Neural cell (in vitro differentiated cells): ENCODE measurements around the gene YPEL1. TPM values are rescaled to one million over a fixed set of nuclear protein-coding genes. Genes with fewer than 3 reads are reported as not detected.

Experiments used
- H2AFZ ChIP-seq: fragments of 200-600, 300-800 bp; sonication (generic), shearing (Covaris generic); 2 replicates; pipeline ENCODE4 v1.6.0; 2014; ENCODE audit warnings: low read depth, mild to moderate bottlenecking, antibody characterized with exemption, low read length, moderate library complexity
- H3F3A ChIP-seq: fragments of 200-600 bp; shearing (Covaris generic); 2 replicates; pipeline ENCODE4 v1.6.1; 2016; ENCODE audit warnings: mild to moderate bottlenecking, moderate library complexity, mixed read lengths, antibody characterized with exemption, low read length; ENCODE audit not compliant: insufficient read depth, poor library complexity, severe bottlenecking
- H3K27ac ChIP-seq: fragments of 200-600, 300-800 bp; sonication (generic), shearing (Covaris generic); 2 replicates; pipeline ENCODE4 v1.5.1; 2014; ENCODE audit warnings: mild to moderate bottlenecking, low read length, moderate library complexity
- H3K27me3 ChIP-seq: fragments of 300-800, 200-600 bp; sonication (generic), shearing (Covaris generic); 2 replicates; pipeline ENCODE4 v1.6.0; 2014; ENCODE audit warnings: mild to moderate bottlenecking, low read depth, low read length, moderate library complexity; ENCODE audit not compliant: insufficient read depth
- H3K36me3 ChIP-seq: fragments of 300-800, 200-600 bp; sonication (generic), shearing (Covaris generic); 2 replicates; pipeline ENCODE4 v1.5.1; 2014; ENCODE audit warnings: mild to moderate bottlenecking, antibody characterized with exemption, low read length, moderate library complexity; ENCODE audit not compliant: insufficient read depth
- H3K4me2 ChIP-seq: fragments of 300-800, 200-600 bp; sonication (generic), shearing (Covaris generic); 2 replicates; pipeline ENCODE4 v1.6.0; 2014; ENCODE audit warnings: mild to moderate bottlenecking, low read length
- H3K4me3 ChIP-seq: fragments of 300-800, 200-600 bp; sonication (generic), shearing (Covaris generic); 2 replicates; pipeline ENCODE4 v1.5.1; 2014; ENCODE audit warnings: mild to moderate bottlenecking, low read length, moderate library complexity
- H3K79me2 ChIP-seq: fragments of 200-600 bp; shearing (Covaris generic); replicated peaks from 2 replicates; pipeline ENCODE4 v1.6.0; 2014; ENCODE audit warnings: mild to moderate bottlenecking, low read length, moderate library complexity; ENCODE audit not compliant: insufficient read depth
- H3K9ac ChIP-seq: fragments of 300-800, 200-600 bp; sonication (generic), shearing (Covaris generic); 2 replicates; pipeline ENCODE4 v1.6.1; 2016; ENCODE audit warnings: mild to moderate bottlenecking, low read length, mixed read lengths
- H3K9me2 ChIP-seq: fragments of 200-600 bp; shearing (Covaris generic); 2 replicates; pipeline ENCODE4 v1.6.1; 2016; ENCODE audit warnings: mild to moderate bottlenecking, low read length, mixed read lengths; ENCODE audit not compliant: insufficient read depth
- H3K9me3 ChIP-seq: fragments of 200-600, 300-800 bp; sonication (generic), shearing (Covaris generic); 2 replicates; pipeline ENCODE4 v1.6.1; 2016; ENCODE audit warnings: mild to moderate bottlenecking, mixed run types, low read length, moderate library complexity, mixed read lengths
- H4K20me1 ChIP-seq: fragments of 200-600 bp; shearing (Covaris generic); 2 replicates; pipeline ENCODE4 v1.6.1; 2016; ENCODE audit warnings: mild to moderate bottlenecking, mixed run types; ENCODE audit not compliant: insufficient read depth
- EP300 ChIP-seq: fragments of 450-650 bp; conservative IDR thresholded peaks from 2 replicates; pipeline ENCODE4 v1.6.1; 2014; ENCODE audit warnings: antibody characterized with exemption, mild to moderate bottlenecking, moderate library complexity; ENCODE audit not compliant: poor library complexity, severe bottlenecking
- EZH2 ChIP-seq: fragments of 200-600, 300-800 bp; shearing (Covaris generic), sonication (generic); IDR thresholded peaks from 2 replicates; pipeline ENCODE4 v1.6.1; 2014; ENCODE audit warnings: antibody characterized with exemption, low read length, borderline replicate concordance, mild to moderate bottlenecking; ENCODE audit not compliant: insufficient read depth, poor library complexity, severe bottlenecking
- MXI1 ChIP-seq: fragments of 450-650 bp; conservative IDR thresholded peaks from 2 replicates; pipeline ENCODE4 v1.6.1; 2014; ENCODE audit warnings: antibody characterized with exemption, mild to moderate bottlenecking; ENCODE audit not compliant: poor library complexity, severe bottlenecking
- POLR2AphosphoS5 ChIP-seq: IDR thresholded peaks from 2 replicates; pipeline ENCODE4 v1.6.1; 2012
- RAD21 ChIP-seq: fragments of 450-650 bp; conservative IDR thresholded peaks from 2 replicates; pipeline ENCODE4 v1.6.1; 2014; ENCODE audit warnings: antibody characterized with exemption, mild to moderate bottlenecking, moderate library complexity
- SMC3 ChIP-seq: fragments of 450-650 bp; conservative IDR thresholded peaks from 2 replicates; pipeline ENCODE4 v1.6.1; 2014; ENCODE audit warnings: antibody characterized with exemption, mild to moderate bottlenecking, moderate library complexity; ENCODE audit not compliant: poor library complexity
- TAF1 ChIP-seq: IDR thresholded peaks from 2 replicates; pipeline ENCODE4 v1.6.1; 2012; ENCODE audit warnings: low read depth
- polyA plus RNA-seq: library from polyadenylated mRNA; depleted of rRNA; stranded (reverse); fragments of >200 nt; gene quantifications from 2 replicates; pipeline ENCODE4 v1.2.3, GENCODE V29; 2014
- TF ChIP-seq, protein P1 (sequence below): fragments of 450-650 bp; IDR thresholded peaks from 2 replicates; pipeline ENCODE4 v1.5.1; 2014; ENCODE audit warnings: antibody characterized with exemption, mild to moderate bottlenecking, moderate library complexity; ENCODE audit not compliant: poor library complexity, severe bottlenecking
- TF ChIP-seq, protein P2 (sequence below): IDR thresholded peaks from 2 replicates; pipeline ENCODE4 v1.6.1; 2012; ENCODE audit warnings: borderline replicate concordance

YPEL1 gene
- polyA plus RNA-seq, 1 donor from 2014 or later = 38.0 TPM

DNA sequence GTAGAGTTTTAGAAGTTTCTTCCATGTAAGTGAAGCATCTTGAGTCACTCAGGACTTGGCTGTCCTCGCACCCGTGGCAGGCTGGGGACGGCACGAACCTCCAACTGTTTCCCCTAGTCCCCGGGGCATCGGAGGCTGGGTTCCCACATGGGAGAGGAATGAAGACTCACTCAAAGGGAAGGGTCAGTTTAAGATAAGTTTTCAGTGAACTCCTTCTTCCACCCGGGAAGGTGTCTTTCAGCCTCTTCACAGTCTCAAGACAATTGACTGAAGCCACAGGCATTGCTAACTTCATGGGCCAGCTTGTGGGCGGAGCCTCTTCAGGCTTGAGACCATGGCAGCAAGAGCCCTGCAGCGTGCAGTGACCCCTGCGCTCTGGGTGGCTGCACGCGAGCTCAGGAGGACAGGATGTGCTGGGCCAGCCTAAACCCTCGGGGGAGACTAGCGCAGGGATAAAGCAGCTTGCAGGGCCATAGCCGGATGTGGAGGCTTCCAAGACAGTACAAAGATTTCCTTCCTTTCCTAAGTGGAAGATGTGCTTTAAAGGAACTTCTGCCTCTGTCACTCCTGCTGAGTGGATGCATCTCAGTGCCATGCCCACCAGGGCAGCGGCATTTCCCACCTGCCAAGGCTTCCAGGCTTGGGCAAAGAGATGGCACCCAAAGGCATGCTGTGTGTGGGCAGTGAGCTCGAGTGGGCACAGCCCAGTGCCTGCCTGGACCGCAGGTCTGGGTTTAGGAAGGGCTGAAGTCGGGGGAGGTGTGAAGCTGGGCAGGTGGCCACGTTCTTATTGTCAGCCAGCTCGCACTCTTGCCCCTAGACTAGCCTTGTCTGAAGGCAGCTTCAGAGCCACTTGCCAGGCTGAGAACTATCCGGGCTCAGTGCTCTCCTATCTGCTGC is 36.9 kb downstream of the YPEL1 start:
- H3K9me3 ChIP-seq = no peaks in the 10 kb centered on the region
- no peak overlapping the region for H2AFZ ChIP-seq
- no peaks in the 10 kb centered on the region for H3F3A ChIP-seq
- no peak overlapping the region for H3K9ac ChIP-seq
- H3K79me2 ChIP-seq = no peaks in the 10 kb centered on the region
- peaks cover 11% of the 10 kb centered on the region for H3K36me3 ChIP-seq
- H4K20me1 ChIP-seq = no peaks in the 10 kb centered on the region
- H3K4me2 ChIP-seq = no peak overlapping the region
- H3K4me3 ChIP-seq = no peak overlapping the region
- H3K9me2 ChIP-seq = no peaks in the 10 kb centered on the region
- H3K27ac ChIP-seq = no peak overlapping the region
- no peaks in the 10 kb centered on the region for H3K27me3 ChIP-seq
- TF ChIP-seq EZH2 (no peak), POLR2AphosphoS5 (peak; percentile 2)

DNA sequence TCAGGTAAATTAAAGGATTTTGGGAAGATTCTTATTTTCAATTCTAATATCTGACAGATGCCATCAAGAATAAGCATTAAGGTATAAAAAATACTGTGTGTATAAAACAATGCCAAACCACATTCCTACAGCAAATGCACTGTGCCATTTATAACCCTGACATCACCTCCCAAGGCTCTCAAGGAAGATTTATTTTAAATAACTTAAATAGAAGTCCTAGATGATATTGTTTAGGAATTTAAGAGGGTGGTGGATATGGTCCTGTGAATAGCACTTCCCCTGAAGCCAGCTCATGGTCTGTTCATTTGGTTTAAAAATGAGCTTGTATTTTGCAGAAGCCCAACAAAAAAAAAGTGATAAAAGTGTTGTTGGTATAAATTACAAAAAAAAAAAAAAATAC is 37.7 kb downstream of the YPEL1 start:
- Histone ChIP-seq H3K9ac (no peak overlapping the region), H4K20me1 (no peaks in the 10 kb centered on the region), H3K9me2 (no peaks in the 10 kb centered on the region), H3K4me3 (no peak overlapping the region), H3K36me3 (peaks cover 11% of the 10 kb centered on the region), H3K9me3 (no peaks in the 10 kb centered on the region), H3K79me2 (no peaks in the 10 kb centered on the region), H3K27ac (no peak overlapping the region), H2AFZ (no peak overlapping the region), H3K4me2 (no peak overlapping the region), H3F3A (no peaks in the 10 kb centered on the region), H3K27me3 (no peaks in the 10 kb centered on the region)
- TF ChIP-seq POLR2AphosphoS5 (no peak), SMC3 (no peak), TAF1 (no peak), RAD21 (no peak), EZH2 (no peak), EP300 (no peak), MXI1 (no peak)
- TF ChIP-seq, protein P1, sequence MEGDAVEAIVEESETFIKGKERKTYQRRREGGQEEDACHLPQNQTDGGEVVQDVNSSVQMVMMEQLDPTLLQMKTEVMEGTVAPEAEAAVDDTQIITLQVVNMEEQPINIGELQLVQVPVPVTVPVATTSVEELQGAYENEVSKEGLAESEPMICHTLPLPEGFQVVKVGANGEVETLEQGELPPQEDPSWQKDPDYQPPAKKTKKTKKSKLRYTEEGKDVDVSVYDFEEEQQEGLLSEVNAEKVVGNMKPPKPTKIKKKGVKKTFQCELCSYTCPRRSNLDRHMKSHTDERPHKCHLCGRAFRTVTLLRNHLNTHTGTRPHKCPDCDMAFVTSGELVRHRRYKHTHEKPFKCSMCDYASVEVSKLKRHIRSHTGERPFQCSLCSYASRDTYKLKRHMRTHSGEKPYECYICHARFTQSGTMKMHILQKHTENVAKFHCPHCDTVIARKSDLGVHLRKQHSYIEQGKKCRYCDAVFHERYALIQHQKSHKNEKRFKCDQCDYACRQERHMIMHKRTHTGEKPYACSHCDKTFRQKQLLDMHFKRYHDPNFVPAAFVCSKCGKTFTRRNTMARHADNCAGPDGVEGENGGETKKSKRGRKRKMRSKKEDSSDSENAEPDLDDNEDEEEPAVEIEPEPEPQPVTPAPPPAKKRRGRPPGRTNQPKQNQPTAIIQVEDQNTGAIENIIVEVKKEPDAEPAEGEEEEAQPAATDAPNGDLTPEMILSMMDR = no peak
- TF ChIP-seq, protein P2, sequence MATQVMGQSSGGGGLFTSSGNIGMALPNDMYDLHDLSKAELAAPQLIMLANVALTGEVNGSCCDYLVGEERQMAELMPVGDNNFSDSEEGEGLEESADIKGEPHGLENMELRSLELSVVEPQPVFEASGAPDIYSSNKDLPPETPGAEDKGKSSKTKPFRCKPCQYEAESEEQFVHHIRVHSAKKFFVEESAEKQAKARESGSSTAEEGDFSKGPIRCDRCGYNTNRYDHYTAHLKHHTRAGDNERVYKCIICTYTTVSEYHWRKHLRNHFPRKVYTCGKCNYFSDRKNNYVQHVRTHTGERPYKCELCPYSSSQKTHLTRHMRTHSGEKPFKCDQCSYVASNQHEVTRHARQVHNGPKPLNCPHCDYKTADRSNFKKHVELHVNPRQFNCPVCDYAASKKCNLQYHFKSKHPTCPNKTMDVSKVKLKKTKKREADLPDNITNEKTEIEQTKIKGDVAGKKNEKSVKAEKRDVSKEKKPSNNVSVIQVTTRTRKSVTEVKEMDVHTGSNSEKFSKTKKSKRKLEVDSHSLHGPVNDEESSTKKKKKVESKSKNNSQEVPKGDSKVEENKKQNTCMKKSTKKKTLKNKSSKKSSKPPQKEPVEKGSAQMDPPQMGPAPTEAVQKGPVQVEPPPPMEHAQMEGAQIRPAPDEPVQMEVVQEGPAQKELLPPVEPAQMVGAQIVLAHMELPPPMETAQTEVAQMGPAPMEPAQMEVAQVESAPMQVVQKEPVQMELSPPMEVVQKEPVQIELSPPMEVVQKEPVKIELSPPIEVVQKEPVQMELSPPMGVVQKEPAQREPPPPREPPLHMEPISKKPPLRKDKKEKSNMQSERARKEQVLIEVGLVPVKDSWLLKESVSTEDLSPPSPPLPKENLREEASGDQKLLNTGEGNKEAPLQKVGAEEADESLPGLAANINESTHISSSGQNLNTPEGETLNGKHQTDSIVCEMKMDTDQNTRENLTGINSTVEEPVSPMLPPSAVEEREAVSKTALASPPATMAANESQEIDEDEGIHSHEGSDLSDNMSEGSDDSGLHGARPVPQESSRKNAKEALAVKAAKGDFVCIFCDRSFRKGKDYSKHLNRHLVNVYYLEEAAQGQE = no peak
